GM23338 (cell line): ENCODE measurements around the gene ZNF746. TPM values are rescaled to one million over a fixed set of nuclear protein-coding genes. Genes with fewer than 3 reads are reported as not detected.

Experiments used
- ATAC-seq: fragments of 200-7000 bp; cut with Tn5 transposase; 3 replicates; pipeline ENCODE4 v1.9.1; 2020
- DNase-seq: peaks from one replicate; pipeline ENCODE4 v3.0.0-alpha.2; 2015; ENCODE audit warnings: low spot score
- H2AFZ ChIP-seq: fragments of 200-600 bp; sonication (generic); 2 replicates; pipeline ENCODE4 v1.8.0; 2016; ENCODE audit warnings: antibody characterized with exemption, mild to moderate bottlenecking, moderate library complexity
- H3F3A ChIP-seq: fragments of 200-600 bp; sonication (generic); replicated peaks from 2 replicates; pipeline ENCODE4 v1.8.0; 2017; ENCODE audit warnings: antibody characterized with exemption, mixed run types, low read depth
- H3K27ac ChIP-seq: fragments of 200-600 bp; sonication (generic); 2 replicates; pipeline ENCODE4 v1.6.1; 2016; ENCODE audit warnings: low read depth
- H3K27me3 ChIP-seq: fragments of 200-600 bp; sonication (generic); 2 replicates; pipeline ENCODE4 v1.8.0; 2016; ENCODE audit warnings: mild to moderate bottlenecking, mixed run types, moderate library complexity; ENCODE audit not compliant: insufficient read depth
- H3K36me3 ChIP-seq: fragments of 200-600 bp; sonication (generic); 2 replicates; pipeline ENCODE4 v1.8.0; 2016; ENCODE audit warnings: mild to moderate bottlenecking; ENCODE audit not compliant: insufficient read depth
- H3K4me1 ChIP-seq: fragments of 200-600 bp; sonication (generic); 2 replicates; pipeline ENCODE4 v1.8.0; 2016; ENCODE audit warnings: mild to moderate bottlenecking, moderate library complexity; ENCODE audit not compliant: insufficient read depth
- H3K4me2 ChIP-seq: fragments of 200-600 bp; sonication (generic); 2 replicates; pipeline ENCODE4 v1.7.1; 2017; ENCODE audit warnings: mixed run types
- H3K4me3 ChIP-seq: fragments of 200-600 bp; sonication (generic); 2 replicates; pipeline ENCODE4 v1.6.1; 2016; ENCODE audit warnings: mixed run types
- H3K79me2 ChIP-seq: fragments of 200-600 bp; sonication (generic); replicated peaks from 2 replicates; pipeline ENCODE4 v1.8.0; 2017; ENCODE audit warnings: mild to moderate bottlenecking; ENCODE audit not compliant: insufficient read depth
- H3K9me2 ChIP-seq: fragments of 200-600 bp; sonication (generic); 2 replicates; pipeline ENCODE4 v1.8.0; 2017; ENCODE audit not compliant: insufficient read depth
- H4K20me1 ChIP-seq: fragments of 200-600 bp; sonication (generic); replicated peaks from 2 replicates; pipeline ENCODE4 v1.8.0; 2017; ENCODE audit warnings: mild to moderate bottlenecking; ENCODE audit not compliant: insufficient read depth
- H3K27ac Mint-ChIP-seq: 2 replicates; pipeline ENCODE4 v1.8.0; 2020; ENCODE audit warnings: inconsistent platforms, mild to moderate bottlenecking, moderate library complexity, mixed read lengths
- H3K27me3 Mint-ChIP-seq: 3 replicates; pipeline ENCODE4 v1.8.0; 2022; ENCODE audit warnings: low read depth, mild to moderate bottlenecking, moderate library complexity, mixed read lengths, inconsistent platforms; ENCODE audit not compliant: insufficient read depth, poor library complexity
- H3K36me3 Mint-ChIP-seq: 3 replicates; pipeline ENCODE4 v1.8.0; 2021; ENCODE audit warnings: low read depth, mild to moderate bottlenecking, inconsistent platforms, moderate library complexity, mixed read lengths
- H3K4me1 Mint-ChIP-seq: 3 replicates; pipeline ENCODE4 v1.8.0; 2020; ENCODE audit warnings: mild to moderate bottlenecking, inconsistent platforms, mixed read lengths
- H3K4me3 Mint-ChIP-seq: 3 replicates; pipeline ENCODE4 v1.8.0; 2021; ENCODE audit warnings: moderate library complexity, mild to moderate bottlenecking, inconsistent platforms, mixed read lengths
- H3K9me3 Mint-ChIP-seq: 3 replicates; pipeline ENCODE4 v1.8.0; 2020; ENCODE audit warnings: moderate library complexity, mild to moderate bottlenecking, inconsistent platforms, mixed read lengths
- CREB1 ChIP-seq: fragments of 250-450 bp; sonication (Bioruptor Pico); IDR thresholded peaks from 2 replicates; pipeline ENCODE4 v1.5.0; 2020; ENCODE audit warnings: low read depth, mild to moderate bottlenecking, moderate library complexity
- CTCF ChIP-seq, 2 experiments: fragments of 200-600 bp in 1 of 2; sonication (generic) in 1 of 2; conservative IDR thresholded peaks; 2 replicates each; pipeline versions ENCODE4 v1.5.1 to v1.6.1; 2016 to 2017; ENCODE audit warnings: antibody characterized with exemption in 2 of 2, low read depth in 2 of 2, mild to moderate bottlenecking in 2 of 2, moderate library complexity in 1 of 2
- EZH2 ChIP-seq: fragments of 200-600 bp; sonication (generic); IDR thresholded peaks from one replicate; pipeline ENCODE4 v1.8.0; 2017; ENCODE audit warnings: antibody characterized with exemption, mild to moderate bottlenecking, low read depth; ENCODE audit not compliant: unreplicated experiment
- EZH2phosphoT487 ChIP-seq: fragments of 200-600 bp; sonication (generic); IDR thresholded peaks from one replicate; pipeline ENCODE4 v1.8.1; 2018; ENCODE audit warnings: antibody characterized with exemption; ENCODE audit not compliant: unreplicated experiment
- ZNF462 ChIP-seq: fragments of 250-450 bp; sonication (Bioruptor Pico); IDR thresholded peaks from 2 replicates; pipeline ENCODE4 v1.5.0; 2020; ENCODE audit warnings: mild to moderate bottlenecking, moderate library complexity
- polyA plus RNA-seq: library from polyadenylated mRNA; unstranded; fragments of >200 nt; fragmentation: Nextera tagmentation; extraction: Ambion mirVana; gene quantifications from 2 replicates; pipeline ENCODE4 v1.2.1, GENCODE V29; 2016
- total RNA-seq: library from RNA; depleted of rRNA; stranded (reverse); fragments of >200 nt; shearing (Covaris generic); gene quantifications from 2 replicates; pipeline ENCODE4 v1.2.3, GENCODE V29; 2014

The ZNF746 gene
- total and polyA plus RNA-seq, 2 experiments from 2014 or later = 10.0 to 18.6 TPM

DNA sequence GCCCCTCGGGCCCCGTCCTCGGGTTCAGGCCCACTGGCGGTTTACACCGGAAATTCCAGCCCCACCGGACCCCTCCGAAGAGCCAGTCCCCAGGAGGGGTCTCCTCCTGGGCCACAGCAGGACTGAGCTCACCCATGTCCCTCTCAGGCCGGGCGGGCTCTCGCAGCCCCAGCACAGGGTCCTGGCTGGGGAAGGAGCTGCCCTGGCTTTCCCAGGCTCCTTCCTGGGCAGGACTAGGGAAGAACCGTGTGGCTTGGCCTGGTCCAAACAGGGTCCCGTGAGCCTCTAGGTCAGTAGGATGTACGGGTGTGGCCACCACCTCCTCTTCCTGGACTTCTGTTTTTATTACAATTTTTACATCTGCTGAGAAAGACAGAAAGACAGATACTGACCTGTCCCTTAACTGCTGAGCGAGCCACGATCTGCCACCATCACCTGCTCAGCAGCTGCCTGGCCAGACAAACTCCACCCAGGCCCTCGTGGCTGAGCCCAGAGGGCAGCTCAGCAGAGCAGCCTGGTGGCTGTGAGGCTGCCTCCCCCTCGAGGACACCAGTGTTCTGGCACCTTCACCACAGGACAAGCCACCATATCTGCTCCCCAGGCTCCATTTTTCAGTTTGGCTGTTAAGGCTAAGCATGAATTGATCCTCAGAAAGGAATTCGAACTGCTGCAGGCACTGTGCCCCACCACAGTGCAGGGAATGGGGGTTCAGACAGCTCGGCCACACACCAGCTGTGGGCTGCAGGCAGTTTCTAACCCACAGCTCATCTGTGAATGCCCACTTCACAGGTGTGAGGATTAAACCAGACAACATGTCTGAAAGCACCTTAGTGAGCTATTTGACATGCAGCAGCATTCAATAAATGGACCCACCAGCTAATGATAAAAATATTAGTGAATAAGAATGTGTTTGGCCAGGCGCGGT is 22.2 kb downstream of the ZNF746 start:
- H3F3A ChIP-seq = no peaks in the 10 kb centered on the region
- peaks cover 11% of the 10 kb centered on the region; the same call in 2 of the 3 replicates for H3K4me1 Mint-ChIP-seq
- H3K79me2 ChIP-seq = no peaks in the 10 kb centered on the region
- no peak overlapping the region for H3K4me3 Mint-ChIP-seq
- no peaks in the 10 kb centered on the region; the same call in 1 of the 2 replicates for H4K20me1 ChIP-seq
- H3K9me2 ChIP-seq = no peaks in the 10 kb centered on the region
- no peak for DNase-seq
- H2AFZ ChIP-seq = no peak overlapping the region
- peaks cover 26% of the 10 kb centered on the region for H3K9me3 Mint-ChIP-seq
- H3K27ac ChIP-seq = no peak overlapping the region
- no peak overlapping the region for H3K27ac Mint-ChIP-seq
- no peaks in the 10 kb centered on the region for H3K27me3 ChIP-seq
- no peak overlapping the region for H3K4me3 ChIP-seq
- peaks cover 2% of the 10 kb centered on the region; the same call in 1 of the 2 replicates for H3K36me3 ChIP-seq
- TF ChIP-seq CTCF (conservative IDR thresholded peaks at IDR 0.05; ENCODE audit: low read depth in 2 of 2) = 0 out of 4 replicates have a peak, but pooled peaks of 1 of the 2 experiments have one; percentile 18
- no peak for TF ChIP-seq ZNF462 (CRISPR knock-in tag)
- no peak for TF ChIP-seq EZH2phosphoT487
- no peak for TF ChIP-seq EZH2
- TF ChIP-seq CREB1 (CRISPR knock-in tag) = no peak
- H3K4me1 ChIP-seq = peaks cover 4% of the 10 kb centered on the region
- no peak for ATAC-seq
- H3K27me3 Mint-ChIP-seq = peaks cover 7% of the 10 kb centered on the region
- H3K36me3 Mint-ChIP-seq = peaks cover 82% of the 10 kb centered on the region
- H3K4me2 ChIP-seq = no peak overlapping the region
